HK-2 (cell line): Measurements from ENCODE around the gene EBLN1.
A peak's percentile ranks its signal among the peaks of the same experiment; 100 is the strongest.

Source experiments
- DNase-seq: peaks from one replicate; pipeline ENCODE4 v3.0.0-alpha.2; 2018; ENCODE audit not compliant: unreplicated experiment

Gene EBLN1

DNA sequence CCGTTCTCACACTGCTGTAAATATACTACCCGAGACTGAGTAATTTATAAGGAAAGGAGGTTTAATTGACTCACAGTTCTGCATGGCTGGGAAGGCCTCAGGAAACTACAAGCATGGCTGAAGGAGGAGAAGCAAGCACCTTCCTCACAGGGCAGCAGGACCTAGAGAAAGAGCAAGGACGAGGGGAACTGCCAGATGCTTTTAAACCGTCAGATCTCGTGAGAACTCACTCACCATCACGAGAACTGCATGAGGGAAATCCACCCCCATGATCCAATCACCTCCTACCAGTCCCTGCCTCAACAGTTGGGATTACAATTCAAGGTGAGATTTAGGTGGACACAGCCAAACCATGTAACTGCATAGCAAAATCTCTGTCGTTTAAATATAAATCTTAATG is at the start of gene EBLN1:
EBLN1 (minus strand) TSS at position 174 of the 400 bp plus-strand sequence. CDS start 8,032 bp downstream, outside the sequence.
- DNase-seq, result no peak

GRCh38 chr10:22265839-22266537 is 48.2 kb upstream of the EBLN1 start:
- DNase-seq, result no peak

- DNase-seq, result no peak
Measured at GRCh38 chr10:22263106-22263505, 45.3 kb upstream of the EBLN1 start.

- no peak for DNase-seq
Measured at GRCh38 chr10:22259280-22259679, 41.5 kb upstream of the EBLN1 start.

DNA sequence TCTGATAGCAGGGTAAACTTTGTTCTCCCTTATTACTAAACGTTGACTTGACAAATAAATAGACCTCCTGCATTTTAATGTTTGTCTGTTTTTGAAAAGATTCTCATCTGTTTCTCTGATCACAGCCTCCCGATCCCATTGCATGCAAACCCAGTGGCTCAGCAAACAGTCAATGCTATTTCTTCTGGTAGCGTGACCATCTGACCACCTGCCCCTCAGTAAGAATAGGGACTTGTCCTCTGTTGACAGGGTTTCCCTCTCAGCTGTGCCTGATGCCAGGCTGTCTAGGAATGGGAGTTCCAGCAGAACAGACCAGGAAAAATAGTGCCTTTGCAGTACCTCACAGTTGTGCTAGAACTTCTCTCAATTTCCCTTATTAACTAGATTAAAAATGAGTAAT is 40.7 kb upstream of the EBLN1 start:
- DNase-seq, result no peak

DNA sequence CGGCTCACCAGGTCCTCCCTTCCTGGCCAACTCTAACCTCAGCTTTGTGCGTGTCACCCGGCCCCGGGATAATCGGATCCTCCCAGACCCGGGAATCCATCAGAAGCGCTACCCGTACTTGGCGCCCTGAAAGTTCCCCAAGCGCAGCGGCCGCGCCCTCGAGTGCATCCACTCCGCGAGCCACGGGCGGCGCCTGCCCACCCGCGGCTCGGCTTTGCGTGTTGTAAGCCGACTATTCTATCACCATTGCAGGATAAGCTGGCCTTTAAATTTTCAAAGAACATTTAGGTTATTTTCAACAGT is 35.7 kb upstream of the EBLN1 start:
- DNase-seq, result no peak

DNA sequence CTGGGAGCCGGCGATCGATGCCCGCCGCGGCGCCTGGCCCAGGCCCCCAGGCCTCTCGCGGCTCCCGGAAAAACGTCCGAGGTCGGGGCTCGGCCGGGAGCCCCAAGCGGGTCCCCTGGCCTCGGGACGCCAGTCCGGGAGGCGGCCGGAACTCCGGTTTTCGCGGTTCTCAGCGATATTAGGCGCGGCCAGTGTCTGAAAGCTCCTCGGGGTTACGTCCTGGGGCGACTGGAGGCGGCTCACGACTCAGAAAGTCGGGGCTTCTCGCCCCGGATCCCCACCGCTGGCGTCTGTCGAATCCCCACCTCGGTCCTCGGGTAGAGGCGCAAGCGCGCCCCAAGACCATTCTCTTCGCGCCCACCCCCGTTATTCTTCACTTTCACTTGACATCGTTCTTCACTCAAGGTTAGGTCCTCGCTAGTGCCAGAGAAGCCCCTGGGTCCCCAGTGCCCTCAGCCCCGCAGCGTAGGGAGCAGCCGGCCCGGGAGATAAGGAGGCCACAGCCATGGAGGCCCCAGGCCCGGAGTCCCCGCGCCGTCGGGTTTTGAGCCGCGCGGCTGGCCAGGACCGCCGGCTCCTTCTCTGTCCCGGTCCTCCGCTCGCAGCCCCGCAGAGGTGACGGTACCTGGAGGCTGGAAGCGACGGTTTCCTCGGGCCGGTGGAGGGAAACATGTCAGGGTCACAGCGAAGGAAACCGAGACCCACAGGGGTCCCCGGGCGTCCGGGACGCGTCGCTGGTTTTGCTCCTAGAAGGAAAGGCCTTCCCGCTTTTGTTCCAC is 35.2 kb upstream of the EBLN1 start:
- DNase-seq, result no peak

- DNase-seq, result no peak
Measured at GRCh38 chr10:22252224-22252800, 34.5 kb upstream of the EBLN1 start.

GRCh38 chr10:22251751-22252223 is 34.0 kb upstream of the EBLN1 start:
- DNase-seq, result peak; percentile 8

DNA sequence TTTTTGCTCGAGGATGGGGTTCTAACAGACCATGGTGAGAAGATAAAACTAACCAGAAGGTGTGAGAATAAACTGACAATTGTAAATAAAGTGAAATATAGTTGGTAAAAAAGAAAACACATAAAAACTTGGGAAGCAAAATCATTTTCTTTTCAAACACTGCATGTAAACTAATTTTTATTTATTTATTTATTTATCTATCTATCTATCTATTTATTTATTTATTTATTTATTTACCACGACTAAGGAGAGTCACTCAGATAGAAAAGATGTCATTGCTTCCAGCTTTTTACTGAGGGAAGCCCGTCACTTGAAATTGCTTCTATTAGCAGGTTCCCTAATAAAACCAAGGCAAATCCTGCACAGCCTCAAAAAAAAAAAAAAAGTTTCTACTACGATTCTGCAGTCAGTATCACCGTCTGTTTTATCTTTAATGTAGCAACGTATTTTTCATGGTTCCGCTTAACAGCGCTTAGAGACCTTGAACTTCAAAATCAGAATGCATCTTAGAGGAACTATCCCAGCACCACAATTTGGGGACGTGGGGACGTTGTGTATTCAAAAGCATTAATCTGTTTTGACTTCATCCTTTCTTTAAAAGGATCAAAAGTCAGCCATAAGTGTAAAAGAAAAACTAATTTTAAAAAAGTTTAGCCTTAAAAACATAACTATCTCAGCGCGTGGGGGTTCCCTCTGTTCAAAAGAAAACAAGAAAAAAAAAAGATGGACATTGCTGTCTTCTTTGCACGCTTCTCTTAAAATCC is 33.3 kb upstream of the EBLN1 start:
- no peak for DNase-seq

GRCh38 chr10:22247636-22248035 is 29.8 kb upstream of the EBLN1 start:
- no peak for DNase-seq

DNA sequence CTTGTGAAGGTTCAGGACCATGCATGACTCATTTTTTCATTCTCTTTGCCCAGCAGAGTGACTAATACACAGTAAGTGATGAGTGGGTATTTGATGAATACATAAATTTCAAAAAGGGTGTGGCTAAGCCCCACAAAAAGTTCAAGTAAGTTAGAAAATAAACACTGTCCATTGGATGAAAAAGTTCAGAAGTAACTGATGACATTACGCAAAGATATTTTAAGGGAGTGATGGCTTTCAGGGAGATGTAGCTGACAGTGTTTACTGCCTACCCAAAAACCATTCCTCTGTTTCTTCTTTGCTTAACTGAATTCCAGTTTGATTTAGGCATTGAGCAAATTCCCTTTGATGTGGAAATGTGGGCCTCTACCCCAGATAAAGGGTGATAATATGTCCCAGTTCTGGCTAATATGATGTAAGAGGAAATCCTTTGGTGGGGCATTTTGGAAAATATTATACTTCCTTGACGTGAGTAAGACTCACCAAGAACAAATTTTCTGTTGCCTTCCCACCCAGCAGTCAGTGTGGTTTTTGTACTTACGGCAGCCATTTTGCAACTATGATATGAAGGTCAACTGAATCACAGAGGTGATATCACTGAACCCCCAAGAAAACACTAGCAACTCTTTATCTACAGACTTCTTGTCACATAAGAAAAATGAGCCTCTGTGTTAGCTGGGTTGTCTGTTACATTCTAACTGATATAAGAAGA is 29.0 kb upstream of the EBLN1 start:
- DNase-seq, result no peak

- DNase-seq, result no peak
Measured at GRCh38 chr10:22245567-22245966, 27.8 kb upstream of the EBLN1 start.

DNA sequence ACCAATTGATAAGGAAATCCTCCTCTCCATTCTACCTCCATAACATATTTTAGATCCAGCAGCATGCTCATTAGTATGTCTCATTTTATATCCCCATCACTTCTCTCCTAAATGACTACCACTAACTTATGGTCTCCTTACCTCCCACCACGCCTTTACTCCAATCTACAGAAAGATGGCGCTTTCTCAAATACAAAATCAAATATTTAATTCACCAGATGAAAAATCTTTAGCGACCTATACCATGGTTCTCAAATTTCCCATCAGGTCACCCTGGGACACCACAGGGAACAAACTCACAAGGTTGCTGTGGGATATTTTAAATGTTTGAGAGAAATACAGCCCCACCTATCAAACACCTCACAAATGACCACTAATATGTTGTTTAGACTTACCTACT is 27.0 kb upstream of the EBLN1 start:
- DNase-seq, result no peak

GRCh38 chr10:22244001-22244400 is 26.2 kb upstream of the EBLN1 start:
- no peak for DNase-seq

DNA sequence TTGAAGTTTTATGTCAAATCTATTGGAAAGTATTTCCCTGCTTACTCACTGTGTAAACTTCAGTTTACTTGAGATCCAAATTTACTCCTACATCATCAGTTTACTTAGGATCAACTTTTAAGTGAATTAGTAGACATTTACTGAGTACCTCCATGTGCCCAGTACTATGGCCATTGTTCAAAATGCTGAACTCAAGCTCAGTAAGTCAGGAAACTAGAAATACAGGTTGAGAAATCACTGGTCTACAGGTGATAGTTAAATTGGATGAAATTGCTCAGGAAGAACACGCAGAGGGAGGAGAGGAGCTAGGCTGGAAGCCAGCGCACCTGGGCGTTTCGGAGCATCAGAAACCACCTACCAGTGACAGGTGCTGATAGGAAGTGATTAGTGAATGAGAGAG is 25.5 kb upstream of the EBLN1 start:
- no peak for DNase-seq

DNA sequence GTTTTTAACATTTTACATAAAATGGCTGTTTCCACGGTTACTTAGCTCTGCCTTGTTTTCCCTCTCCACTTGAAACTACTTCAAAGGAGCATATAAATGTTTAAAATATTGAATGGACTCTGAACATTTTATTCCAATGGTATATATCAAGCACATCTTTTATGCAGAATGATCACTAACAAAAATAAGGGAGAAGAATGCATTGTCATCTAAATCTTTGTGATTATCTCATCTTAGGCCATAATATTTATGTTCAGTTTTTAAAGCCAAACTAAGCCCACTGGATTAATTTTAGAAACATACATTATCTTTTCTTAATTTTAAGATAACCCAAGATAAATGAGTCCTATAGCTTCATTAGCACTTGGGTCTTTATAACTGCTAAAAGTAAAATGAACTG is 13.4 kb upstream of the EBLN1 start:
- no peak for DNase-seq

GRCh38 chr10:22230158-22230833 is 12.5 kb upstream of the EBLN1 start:
- DNase-seq, result no peak

DNA sequence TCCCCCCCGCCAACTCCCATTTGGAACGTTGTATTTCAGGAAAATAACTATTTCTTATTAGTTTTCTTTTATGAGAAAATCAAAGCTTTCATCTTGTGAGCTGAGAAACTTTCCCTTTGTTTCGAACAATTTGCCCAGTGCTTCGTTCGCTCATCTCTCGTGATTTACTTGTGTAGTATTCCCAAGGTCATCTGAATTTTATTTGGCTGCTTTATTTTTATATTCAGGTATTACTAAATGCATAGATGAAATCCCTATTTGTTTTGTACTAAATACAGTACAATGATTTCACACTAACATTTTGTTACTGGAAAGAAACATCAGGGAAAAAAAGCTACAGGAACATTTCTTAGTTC is 12.0 kb upstream of the EBLN1 start:
- no peak for DNase-seq

DNA sequence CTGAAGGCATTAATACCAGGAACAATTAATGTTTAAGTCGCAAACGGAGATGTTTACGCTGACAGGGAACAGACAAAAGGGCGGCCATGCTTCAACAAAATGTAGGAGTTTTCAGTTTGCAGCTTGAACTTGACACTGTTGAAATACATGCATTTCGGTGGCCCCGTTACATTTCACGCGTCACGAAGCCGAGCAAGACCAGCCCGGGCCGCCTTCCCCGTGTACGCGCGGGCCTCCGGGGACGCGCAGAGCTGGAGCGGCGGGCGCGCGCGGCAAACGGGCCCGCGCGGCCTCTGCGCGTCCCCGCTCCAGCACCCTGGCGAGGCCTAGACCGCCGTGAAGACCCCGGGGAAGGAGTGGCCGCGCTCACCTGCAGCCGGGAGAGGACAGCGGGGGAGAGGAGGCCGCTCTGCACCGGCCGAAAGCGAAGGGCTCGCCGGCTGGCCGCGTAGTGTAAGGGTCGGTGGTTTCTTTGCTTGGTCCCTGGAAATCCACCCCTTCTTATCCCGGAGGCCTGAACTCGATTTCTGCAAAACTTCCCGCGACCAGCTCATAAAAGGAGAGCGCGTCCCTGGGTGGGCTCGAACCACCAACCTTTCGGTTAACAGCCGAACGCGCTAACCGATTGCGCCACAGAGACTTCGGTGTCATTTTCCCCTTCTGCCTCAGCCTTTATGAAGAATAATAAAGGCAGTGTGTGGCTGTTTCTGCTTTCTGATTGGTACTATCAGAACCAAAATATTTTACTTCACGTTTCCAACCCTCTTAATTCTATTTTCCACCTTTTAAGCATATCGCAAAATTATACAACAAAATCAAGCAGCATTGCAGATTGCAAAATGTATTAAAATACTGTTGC is 11.4 kb upstream of the EBLN1 start:
- peak; percentile 88 for DNase-seq
